Left cardiac atrium (tissue), 4 donors: ENCODE data around the gene RDH14. TPM values are rescaled to one million over a fixed set of nuclear protein-coding genes. Genes with fewer than 3 reads are reported as not detected.

Experiments
- ATAC-seq, 2 donors: fragments of 200-7000 bp; cut with Tn5 transposase; one replicate each; pipeline ENCODE4 v1.9.1; 2020; ENCODE audit warnings: mild to moderate bottlenecking in 2 of 2, moderate library complexity in 2 of 2
- DNase-seq: peaks from one replicate; pipeline ENCODE4 v3.0.0-alpha.2; 2020
- intact Hi-C, 2 donors: fragments of 100-400 bp; cut with DNase I; formaldehyde crosslinking; loops; one replicate each; pipeline versions ENCODE4 v1.14.1 to v1.15.1; 2022 to 2023
- total RNA-seq, 2 donors: library from RNA; stranded (reverse); fragmentation: NEBNext Ultra II Directional; extraction: Animal tissue kit (Norgen Biotek cat#: 25700); gene quantifications; one replicate each; pipeline ENCODE4 v1.2.1, GENCODE V29; 2021
- donor health status: DM: no; HTN: yes; CAD: no.
- donor health status: DM: no; HTN: yes; CAD: no; lungs with severe emphysema.
- donor health status: DM: yes; HTN: yes; CAD: no.
- donor health status: Dilated cardiomyopathy.

RDH14 gene
- total RNA-seq, 2 donors from 2014 or later, result 35.7 to 39.5 TPM

DNA sequence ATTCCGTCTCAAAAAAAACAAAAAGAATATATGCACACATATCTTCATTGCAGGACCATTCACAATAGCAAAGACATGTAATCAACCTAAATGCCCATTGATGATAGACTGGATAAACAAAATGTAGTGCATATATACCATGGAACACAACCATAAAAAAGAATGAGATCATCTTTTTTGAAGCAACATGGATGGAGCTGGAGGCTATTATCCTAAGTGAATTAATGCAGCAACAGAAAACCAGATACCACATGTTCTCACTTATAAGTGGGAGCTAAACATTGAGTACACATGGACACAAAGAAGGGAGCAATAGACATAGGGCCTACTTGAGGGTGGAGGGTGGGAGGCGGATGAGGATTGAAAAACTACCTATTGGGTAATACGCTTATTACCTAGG is 20.2 kb upstream of the RDH14 start:
- no peak for DNase-seq
- no peak for ATAC-seq
- intact Hi-C loops, result no loop called here

DNA sequence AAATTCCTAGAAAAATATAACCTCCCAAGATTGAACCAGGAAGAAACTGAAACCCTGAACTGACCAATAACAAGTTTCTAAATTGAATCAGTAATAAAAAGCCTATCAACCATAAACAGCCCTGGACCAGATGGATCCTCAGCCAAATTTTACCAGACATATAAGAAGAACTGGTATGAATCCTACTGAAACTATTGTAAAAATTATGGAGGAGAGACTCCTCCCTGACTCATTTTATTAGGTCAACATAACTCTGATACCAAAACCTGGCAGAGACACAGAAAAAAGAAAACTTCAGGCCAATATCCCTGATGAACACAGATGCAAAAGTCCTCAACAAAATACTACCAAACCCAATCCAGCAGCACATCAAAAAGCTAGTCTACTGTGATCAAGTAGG is 17.6 kb upstream of the RDH14 start:
- ATAC-seq (no peak), DNase-seq (no peak)
- intact Hi-C loops, result no loop called here

DNA sequence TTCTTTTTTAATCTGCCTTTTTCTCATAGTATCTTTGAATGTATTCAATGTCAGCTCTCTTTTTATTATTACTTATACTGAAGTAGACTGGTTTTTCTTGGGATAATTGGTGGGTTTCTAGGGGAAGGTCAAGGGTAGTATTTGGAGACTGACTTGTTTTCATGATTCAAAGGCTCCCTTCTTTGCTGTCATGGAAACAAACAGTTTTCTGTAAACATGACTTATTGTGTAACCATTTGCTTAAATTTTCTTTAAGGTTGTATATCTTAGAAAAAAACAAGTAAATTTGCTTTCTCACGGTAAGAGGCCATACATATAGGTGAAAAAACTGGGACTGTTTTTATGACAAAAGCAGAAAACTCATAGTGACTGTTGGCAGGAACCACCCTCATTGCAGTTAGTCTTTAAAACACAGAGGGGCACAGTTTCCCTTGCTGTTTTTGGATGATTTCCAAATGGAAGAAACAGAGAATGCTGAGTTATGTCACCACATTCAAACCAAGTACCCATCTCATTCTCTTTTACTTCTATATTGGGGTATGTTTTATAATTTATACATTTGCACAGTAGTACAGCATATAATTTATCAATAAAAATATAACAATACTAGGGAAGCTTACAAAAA is 5.8 kb upstream of the RDH14 start:
- DNase-seq (no peak), ATAC-seq (no peak)
- intact Hi-C loops, result no loop called here

DNA sequence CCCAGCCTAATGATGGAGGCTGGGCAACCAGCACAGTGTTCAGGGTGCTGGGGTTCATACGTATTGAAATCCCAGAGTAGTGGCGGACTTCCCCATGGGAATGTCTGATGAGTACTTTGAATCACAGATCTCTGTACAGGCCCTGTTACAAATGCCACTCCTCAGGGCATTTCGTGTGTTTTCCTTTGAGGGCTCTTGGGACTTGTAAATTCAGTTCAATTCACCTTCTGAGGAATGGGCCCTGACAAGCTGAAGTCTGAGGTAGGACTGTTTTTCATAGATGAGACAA is 288 bp upstream of the RDH14 start:
- no peak for ATAC-seq
- intact Hi-C loops, result no loop called here
- no peak for DNase-seq

DNA sequence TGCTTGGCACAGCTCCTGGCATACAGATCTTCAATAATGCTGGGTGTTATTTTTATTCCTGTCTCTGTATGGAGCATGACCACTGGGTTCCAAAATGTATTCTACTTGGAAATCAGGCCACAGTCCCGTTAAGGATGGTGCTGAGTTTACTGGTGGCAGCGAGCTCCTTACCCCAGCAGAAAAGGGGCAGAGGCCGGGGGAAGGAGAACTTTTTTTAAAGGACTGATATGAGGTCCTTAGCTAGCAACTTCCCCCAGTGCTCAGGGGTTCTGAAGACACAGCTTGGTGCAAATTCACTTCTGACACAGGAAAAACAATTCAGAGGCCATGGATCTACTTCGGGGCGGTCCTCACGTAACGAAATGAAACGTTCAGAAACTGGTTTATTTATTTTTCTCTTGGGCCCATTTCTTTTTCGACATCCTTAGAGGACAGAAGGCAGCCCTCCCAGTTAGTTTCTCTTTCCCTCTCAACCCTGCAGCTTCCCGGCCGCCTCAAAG is 872 bp downstream of the RDH14 start:
- DNase-seq, result no peak
- intact Hi-C loops, result no loop called here
- peak in 1 of 2 donors; percentile 0 for ATAC-seq

DNA sequence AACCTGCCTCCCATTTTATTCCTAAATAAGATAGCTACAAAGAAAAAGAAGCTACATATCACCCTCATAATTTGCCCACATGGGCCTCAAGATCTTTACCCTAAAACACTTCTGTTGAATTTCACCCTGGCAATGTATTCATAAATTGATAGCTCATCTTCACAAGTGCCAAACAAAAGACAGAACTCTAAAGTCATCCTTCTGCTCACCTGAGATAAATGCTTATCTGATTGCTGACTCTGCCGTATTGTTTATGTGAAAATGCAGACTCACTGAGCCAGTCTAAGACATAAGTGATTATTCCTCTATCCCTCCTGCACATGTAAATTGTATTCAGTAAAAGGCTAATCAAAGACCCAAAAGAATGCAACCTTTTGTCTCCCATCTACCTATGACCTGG is 2.0 kb downstream of the RDH14 start:
- ATAC-seq, result no peak
- intact Hi-C loops, result no loop called here

DNA sequence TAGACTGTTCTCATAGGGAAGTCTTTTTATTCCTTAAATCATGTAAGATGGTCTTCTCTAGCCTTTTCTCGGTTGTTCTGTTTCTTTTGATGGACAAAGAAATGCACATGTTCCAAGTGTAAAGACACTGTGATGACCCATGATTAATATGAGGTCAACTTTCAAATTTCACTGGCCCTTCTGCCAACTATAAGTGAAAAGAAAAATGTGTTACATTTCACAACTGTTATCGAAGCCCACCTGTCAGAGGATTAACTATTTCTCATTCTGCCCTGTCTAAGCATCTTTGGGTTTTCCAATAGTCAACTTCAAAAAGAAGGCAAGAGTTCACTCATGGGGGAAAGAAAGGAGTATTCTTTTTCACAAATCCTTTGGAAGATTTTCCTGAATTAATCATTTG is 3.3 kb downstream of the RDH14 start:
- intact Hi-C loops, result no loop called here
- DNase-seq, result no peak
- ATAC-seq, result no peak

More for the DNA sequence above, 2.0 kb downstream of the RDH14 start:
- DNase-seq, result no peak

DNA sequence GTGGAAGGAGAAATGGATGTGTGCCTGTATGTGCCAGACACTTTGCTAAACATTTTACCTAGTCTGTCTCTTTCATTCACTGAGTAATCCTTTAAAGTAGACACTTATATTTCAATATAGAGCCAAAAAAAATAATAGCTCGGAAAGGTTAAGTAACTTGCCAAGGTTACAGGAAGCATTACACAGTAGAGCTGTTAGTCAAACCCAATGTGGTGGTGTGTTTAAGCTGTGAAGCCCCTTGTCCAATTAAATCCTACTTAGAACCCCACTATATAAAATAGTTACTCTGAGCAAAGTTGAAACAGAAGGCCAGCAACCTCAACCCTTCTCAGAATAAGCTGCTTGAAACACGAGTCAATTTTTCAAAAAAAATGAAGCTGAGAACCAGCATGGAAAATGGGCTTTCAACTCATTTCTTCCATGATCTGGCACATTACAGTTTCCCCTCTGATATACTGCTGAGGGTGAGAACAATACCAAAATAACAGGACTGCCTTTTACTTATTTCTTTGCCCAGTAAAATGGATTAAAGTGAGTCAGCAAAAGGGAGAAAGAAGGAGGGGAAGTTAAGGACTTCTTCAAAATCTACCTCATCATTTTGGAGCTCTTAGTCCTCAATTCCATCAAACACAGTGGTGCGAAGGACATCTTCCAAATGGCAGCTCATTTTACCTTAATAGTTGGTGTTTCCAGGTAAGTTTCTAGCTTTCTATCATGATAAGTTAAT is 7.9 kb downstream of the RDH14 start:
- peak in 1 of 2 donors; percentile 69 for ATAC-seq
- intact Hi-C loops, result no loop called here

DNA sequence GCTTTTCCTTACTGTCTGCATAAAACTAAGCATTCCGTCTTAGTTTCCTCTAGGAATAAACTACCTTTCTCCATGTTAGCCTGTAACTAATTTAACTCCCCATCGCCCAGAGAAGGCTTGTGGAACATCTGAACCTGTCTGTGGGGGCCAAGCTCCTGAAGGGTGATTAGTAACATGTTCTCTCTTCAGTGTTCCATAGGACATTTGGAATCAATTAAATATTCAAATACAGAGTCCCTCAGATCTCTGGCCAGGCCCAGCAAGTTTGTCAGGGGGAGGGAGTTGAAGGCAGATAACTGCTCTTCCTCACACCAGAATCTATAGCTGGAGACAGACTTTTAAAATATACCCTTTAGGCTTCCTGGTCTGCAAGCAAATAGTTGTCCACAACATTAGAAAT is 8.8 kb downstream of the RDH14 start:
- intact Hi-C loops, result no loop called here
- peak in 1 of 2 donors; percentile 15 for ATAC-seq
- no peak for DNase-seq

More for the DNA sequence above, 7.9 kb downstream of the RDH14 start:
- DNase-seq, result no peak

DNA sequence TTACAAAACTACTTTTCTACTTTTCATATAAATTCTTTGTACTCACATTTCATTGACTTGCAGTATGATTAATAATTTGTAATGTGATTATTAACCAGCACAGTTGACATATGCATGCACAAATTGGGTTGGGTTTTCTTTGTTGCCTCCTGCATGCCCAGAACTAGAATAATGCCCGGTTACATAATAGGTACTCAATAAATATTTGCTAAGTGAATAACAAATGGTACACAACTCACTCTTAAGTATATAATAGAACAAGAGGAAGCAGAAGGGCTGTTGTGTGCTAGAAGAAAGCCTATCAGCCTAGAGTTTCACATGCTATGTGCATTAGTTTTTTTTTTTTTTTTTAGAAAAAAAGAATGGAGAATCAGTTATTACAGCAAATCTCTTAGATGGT is 9.3 kb downstream of the RDH14 start:
- DNase-seq, result no peak
- ATAC-seq, result no peak
- intact Hi-C loops, result no loop called here

DNA sequence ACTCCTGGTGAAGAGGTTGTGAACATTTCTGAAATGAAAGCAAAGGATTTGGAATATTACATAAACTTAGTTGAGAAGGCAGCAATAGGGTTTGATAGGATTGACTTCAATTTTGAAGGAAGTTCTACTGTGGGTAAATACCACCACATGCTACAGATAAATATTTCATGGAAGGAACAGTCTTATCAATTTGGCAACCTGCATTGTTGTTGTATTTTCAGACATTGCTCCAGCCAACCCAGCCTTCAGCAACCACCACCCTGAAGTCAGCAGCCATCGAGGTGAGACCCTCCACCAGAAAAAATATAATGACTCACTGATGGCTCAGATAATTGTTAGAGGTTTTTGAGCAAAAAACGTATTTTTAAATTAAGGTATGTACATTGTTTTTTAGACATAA is 10.0 kb downstream of the RDH14 start:
- intact Hi-C loops, result no loop called here
- ATAC-seq (no peak), DNase-seq (no peak)

DNA sequence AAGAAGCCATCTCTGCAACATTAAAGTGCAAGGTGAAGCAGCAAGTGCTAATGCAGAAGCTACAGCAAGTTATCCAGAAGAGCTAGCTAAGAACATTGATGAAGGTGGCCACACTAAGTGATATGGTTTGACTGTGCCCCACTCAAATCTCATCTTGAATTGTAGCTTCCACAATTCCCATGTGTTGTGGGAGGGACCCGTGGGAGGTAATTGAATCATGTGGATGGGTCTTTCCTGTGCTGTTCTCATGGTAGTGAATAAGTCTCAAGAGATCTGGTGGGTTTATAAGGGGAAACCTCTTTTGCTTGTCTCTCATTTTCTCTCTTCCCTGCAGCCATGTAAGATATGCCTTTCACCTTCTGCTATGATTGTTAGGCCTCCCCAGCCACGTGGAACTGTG is 11.4 kb downstream of the RDH14 start:
- intact Hi-C loops, result no loop called here
- ATAC-seq (no peak), DNase-seq (no peak)

DNA sequence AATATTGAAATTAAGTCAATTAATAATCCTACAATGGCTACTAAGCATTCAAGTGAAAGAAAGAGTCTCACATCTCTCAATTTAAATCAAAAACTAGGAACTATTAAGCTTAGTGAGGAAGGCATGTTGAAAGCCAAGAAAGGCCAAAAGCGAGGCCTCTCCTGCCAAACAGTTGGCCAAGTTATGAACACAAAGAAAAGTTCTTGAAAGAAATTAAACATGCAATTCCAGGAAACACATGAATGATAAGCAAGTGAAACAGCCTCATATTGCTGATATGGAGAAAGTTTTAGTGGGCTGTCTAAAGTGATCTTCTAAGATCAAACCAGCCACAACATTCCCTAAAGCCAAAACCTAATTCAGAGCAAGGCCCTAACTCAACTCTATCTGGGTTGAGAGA is 11.8 kb downstream of the RDH14 start:
- intact Hi-C loops, result no loop called here
- ATAC-seq (peak in 1 of 2 donors; percentile 57), DNase-seq (no peak)

DNA sequence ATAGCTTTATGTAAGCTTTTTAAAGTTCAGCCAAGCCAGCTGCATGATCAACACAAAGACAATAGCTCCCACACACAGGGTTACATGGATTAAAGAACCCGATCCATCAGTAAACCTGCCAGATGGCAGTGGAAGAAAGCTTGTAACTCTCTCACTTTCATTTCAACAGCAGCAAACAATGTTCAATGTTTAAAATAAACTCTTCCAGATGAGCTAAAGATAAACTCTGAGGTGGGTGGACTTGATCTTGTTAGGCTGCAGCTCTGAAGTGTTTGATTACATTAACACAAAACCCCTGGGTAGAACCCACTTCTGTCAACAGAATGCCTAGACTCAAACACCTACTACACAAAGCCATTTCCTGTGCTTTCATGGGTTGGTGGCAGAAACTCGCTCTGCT is 13.9 kb downstream of the RDH14 start:
- no peak for DNase-seq
- no peak for ATAC-seq
- intact Hi-C loops, result no loop called here

DNA sequence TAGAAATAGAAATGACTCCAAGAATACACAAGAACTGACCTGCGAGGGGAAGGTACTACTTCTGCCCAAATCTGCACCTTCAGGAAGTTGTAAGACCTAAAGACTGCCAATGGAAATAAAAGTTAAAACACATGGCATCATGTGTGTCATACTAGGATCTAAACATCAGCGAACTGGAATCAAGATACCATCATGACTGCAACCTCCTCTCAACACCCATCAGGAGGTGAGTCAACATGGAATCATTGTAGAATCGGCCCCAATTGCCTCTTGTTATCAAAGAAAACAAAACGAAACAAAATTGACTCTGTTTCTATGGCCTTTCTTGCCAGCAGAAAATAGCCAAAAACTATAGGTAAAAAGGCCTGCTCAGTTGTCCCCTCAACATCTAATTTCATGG is 15.1 kb downstream of the RDH14 start:
- ATAC-seq (no peak), DNase-seq (no peak)
- intact Hi-C loops, result no loop called here

DNA sequence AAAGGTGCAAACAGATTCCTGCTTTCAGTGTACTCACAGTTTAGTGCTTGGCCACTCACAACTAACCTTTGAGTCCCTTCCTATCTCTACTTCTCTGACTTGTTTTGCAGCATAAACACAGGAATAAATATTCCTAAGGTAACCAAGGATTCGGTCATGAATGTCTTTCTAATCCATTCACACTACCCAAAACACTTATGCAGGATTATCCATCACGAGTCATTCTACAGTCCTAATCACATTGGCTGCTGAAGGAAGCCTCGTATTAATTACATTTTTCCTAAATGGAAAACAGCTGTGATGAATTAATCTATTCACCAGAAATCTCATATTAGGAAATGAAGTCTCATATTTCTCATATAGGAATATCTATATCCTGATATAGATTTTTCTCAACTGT is 16.3 kb downstream of the RDH14 start:
- DNase-seq, result no peak
- ATAC-seq, result no peak
- intact Hi-C loops, result no loop called here

DNA sequence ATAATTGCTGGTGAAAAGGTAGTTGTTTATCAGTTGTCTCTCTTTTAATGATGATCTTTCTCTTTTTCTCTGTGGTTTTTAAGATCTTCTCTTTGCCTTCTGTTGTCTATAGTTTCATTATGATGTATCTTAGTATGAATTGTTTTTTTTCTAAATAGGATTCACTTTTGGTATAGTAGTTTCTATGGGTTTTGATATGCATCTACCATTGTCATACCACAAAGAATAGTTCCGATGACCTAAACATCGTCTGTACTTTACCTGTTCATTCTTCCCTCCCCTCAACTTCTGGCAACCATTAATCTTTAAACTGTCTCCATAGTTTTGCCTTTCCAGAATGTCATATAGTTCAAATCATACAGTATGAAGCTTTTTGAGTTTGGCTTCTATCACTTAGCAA is 19.6 kb downstream of the RDH14 start:
- no peak for ATAC-seq
- intact Hi-C loops, result no loop called here
- DNase-seq, result no peak

DNA sequence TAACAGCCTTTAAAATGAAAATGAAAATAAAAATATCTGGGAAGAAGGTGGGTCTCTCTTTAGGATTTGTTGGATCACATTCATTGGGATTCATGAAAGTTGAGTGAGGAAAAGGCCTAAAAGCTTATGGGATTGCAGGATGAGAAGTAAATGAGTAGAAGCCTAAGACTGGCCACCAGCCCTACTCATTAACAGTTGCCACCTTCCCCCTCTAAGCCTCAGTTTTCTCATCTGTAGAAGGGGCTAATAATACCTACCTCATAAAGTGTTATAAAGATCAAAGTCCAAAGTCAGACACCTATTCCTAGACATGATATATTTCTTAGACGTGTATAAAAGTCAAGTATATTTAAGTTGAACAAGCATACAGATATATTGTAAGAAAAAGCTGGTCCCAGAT is 23.8 kb downstream of the RDH14 start:
- intact Hi-C loops, result no loop called here
- DNase-seq (no peak), ATAC-seq (no peak)

DNA sequence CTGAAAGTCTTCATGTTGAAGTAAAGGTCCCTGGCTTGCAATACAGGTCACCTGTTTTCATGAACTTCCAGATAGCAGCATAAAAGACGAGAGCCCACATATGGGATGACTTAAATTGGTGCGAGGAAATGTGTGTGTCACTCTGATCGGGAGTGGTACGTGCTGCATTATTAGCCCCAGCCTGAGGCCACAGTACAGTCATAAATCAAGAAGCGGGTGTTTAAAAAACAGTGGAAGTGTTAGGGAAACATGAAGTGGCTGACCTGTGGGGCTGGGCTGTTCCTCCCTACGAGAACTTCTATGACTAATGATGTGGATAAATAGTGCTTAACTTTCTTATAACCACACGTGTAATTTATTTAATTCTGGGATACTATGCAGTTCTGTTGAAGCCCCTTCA is 24.4 kb downstream of the RDH14 start:
- no peak for DNase-seq
- no peak for ATAC-seq
- intact Hi-C loops, result no loop called here

DNA sequence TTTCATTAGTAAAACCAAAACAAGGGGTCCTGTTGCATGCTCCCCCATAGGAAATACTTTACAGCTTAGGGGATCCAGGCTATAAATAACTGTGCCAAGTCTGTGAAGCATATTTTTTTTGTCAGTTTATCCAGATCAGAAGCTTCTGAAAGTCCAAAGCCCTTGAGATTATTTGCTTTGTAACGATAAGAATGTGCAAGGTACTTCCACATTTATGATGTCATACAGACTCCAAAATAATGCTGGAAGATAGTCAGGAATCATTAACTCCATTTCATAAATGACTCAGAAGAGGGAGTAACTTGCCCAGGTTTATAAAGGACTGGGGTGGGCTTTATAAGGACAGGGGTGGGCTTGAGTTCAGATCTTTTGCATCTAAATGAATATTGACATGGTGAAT is 29.3 kb downstream of the RDH14 start:
- intact Hi-C loops, result no loop called here
- ATAC-seq, result no peak
- DNase-seq, result no peak

DNA sequence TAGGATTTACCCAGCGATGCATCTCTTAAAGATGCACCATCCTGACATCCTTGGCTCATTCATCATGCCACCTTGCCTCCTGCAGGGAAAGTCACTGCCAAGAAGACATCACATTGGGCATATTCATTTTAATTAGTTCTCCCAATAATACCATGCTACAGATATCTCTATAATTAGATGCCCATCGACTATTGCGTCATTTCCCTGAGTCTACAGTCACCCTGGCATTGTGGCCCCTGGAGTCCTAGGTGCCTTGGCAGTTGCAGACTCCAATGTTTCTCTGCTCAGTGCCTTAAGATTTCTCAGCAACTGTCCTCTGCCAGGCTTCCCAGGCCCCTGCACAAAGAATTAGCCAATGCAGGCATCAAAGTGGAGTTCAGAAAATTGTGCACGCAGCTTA is 32.6 kb downstream of the RDH14 start:
- DNase-seq (no peak), ATAC-seq (no peak)
- intact Hi-C loops, result no loop called here
